Fibroblast of skin of right quadriceps (primary cell): ENCODE measurements around the gene ABLIM1.

Experiments used
- DNase-seq: peaks from one replicate; pipeline ENCODE4 v3.0.0-alpha.2; 2013

Gene ABLIM1

DNA sequence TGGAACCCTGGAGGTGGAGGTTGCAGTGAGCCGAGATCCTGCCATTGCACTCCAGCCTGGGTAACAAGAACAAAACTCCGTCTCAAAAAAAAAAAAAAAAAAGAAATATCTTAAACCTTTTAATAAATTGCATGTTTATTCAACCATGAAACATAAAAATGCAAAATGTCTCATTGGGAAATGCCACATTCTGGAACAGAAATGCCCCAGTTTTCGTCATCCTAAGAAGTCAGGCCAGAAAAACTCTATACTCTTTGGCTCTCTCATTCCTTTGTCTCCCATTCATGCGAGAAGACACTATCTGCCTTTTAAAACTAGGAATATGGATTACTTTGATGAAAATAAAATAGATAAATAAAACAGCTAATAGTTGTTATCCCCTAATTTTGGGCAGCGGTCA is 21.5 kb upstream of the ABLIM1 start:
- no peak for DNase-seq

DNA sequence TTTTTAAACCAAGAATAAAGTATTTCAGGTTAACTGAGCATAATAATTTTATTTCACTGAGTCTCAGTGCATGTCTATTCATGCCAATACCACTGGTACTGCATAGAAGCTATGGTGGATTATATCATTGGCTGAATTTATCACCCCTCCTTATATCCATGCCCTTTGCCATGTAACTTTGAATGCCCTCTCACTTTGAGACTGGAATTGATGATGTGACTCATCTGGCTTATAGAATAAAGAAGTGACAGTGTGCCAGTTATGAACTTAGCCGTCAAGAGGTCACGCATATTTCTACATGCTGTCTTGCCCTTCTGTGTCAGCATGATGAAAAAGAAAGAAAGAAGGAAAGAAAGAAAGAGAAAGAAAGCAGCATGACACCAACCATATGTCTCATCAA is 20.7 kb upstream of the ABLIM1 start:
- no peak for DNase-seq

DNA sequence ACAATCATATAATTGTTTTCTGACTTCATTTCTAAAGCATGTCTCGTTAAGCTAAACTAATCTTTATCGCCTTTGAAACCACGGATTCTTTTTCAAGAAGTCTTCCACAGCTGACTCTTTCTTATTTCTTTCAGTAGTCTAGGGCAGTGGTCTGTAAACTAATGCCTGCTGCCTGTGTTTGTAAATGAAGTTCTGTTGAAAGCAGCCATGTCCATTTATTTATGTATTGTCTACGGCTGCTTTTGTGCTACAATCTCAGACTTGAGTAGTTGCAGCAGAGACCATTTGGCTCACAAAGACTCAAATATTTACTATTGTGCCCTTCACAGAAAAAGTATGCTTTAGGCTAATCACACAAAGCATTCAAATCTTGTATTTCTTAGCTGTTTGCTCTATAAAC is 20.3 kb upstream of the ABLIM1 start:
- no peak for DNase-seq

DNA sequence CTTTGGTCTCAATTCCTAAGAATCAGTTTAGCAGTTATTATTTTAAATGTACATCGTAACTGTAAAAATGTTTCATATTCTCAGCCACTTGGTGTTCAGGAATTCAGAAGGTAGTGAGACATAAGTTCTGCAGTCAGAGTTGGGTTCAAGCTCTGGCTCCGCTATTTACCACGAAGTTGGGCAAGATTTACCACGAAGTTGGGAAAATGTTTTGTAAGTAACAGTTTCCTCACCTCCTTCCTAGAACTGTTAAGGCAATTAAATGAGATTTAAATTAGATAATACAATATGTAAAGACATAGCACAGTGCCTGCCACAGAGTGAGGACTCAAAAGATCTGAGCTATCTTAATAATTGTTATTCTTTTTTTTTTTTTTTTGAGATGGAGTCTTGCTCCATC is 16.3 kb upstream of the ABLIM1 start:
- DNase-seq, result no peak

DNA sequence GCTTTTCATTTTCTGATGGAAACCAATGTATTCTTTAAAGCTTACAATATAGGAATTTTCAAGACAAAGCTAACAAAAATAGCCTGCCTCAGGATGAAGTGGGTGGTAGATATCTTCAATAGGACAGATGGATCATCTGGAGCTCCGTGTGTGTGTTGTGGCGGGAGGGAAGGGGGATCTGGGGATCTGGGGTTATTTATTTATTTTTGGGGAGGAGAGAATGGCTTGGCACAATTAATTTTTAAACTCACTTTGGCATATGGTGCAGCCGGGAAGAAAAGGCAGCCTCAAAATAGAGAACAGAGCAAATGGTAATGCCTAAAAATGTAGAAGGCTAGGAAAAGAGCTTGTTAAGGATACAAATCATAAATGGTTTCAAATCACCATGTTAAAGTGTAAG is 11.6 kb upstream of the ABLIM1 start:
- no peak for DNase-seq

DNA sequence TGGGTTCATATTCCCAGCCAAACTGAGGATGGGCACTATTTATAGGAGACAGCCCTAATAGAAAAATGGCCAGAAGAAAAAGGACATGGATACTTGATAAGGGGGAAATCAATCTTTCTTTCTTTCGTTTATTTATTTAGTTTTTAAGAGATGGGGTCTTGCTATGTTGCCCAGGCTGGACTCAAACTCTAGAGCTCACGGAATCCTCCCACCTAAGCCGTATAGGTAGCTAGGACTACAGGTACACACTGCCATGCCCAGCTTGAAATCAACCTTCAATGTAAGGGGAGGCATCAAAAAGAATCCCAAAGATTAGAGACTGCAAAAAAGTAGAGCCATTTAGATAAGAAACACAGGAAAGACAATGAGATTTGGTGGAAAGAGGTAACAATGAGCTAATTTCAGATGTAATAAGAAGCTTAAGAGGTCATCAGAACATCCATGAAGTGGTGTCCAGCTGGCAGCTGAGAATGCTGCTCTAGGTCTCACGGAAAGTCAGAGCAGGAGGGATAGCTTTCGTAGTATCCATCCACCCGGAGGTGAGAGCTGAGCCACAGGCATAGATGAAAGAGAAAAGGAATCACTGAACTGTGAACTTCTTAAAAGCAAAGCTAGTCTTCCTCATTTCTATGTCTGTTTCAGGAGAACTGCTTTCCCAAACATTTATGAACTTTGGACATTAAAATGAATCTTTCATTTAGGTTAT is 10.5 kb upstream of the ABLIM1 start:
- DNase-seq, result no peak

DNA sequence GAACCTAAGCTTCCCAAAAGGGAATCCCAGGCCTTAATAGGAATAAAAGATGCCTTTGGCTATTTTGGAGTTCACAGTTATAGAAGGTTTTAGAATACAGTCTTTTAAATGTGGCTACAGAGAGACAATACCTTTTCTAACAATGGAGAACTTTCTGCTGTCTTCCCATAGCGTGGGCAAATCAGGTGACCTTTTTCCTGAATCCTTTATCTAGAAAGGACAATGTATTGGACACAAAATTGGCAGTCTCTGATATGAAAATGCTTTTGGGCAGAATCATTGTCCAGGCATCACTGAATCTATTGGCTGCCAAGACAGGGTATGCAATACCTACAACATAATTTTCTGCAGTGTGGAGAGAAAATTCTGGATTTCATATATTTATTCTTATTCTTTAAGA is 7.8 kb upstream of the ABLIM1 start:
- DNase-seq, result no peak

DNA sequence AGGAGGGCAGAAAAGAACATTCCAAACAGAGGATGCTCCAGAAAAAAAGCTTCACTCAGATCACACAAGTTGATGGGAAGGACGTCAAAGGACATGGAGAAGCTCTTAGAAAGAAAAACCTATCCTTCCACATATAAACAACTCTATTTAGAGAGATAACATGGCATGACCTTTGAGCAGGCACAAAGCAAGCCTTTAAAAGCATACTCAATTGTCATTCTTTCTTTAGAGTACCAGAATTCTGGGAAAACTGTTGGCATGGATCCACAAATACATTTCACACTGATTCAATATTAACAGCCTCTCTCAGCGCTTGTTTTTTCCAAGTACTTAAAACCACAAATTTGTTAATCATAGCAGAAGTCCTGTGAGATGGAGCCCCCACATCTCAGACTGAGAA is 7.3 kb upstream of the ABLIM1 start:
- no peak for DNase-seq

DNA sequence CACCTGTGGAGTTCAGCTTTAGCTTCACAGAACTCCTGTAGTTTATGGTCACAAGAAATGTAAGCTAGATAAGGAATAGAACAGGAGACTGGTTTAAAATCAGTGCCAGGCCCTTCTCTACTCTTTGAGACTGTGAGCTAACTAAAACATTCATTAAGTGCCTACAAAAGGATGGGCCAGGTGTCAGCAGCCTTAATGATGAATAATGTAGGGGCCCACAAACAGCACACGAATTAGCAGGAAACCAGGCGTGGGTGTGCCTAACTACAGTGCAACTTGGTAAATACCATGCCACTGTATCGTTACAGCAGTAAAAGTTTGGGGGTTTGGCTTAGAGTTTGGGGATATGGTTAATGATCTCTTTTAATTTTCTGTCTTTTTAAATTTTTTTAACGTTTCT is 6.1 kb upstream of the ABLIM1 start:
- DNase-seq, result no peak

DNA sequence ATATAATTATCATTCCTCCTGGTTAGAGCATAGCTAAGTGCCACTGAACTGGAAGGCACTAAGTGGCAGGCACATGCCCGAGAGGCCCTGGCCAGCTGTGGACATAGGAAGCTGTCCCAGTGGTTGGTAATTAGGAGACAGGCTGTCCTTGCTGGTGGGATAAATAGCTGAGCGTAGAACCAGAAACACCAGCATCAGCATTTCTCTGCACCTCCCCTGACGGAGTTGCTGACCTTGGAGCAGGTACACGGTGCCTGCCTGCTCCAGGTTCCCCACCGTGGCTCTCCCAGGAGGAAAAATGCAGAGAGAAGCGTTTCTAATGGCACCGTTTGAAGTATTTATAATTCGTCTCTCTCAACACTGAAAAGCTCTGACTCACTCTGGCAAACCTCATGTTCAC is 5.6 kb upstream of the ABLIM1 start:
- DNase-seq, result no peak

DNA sequence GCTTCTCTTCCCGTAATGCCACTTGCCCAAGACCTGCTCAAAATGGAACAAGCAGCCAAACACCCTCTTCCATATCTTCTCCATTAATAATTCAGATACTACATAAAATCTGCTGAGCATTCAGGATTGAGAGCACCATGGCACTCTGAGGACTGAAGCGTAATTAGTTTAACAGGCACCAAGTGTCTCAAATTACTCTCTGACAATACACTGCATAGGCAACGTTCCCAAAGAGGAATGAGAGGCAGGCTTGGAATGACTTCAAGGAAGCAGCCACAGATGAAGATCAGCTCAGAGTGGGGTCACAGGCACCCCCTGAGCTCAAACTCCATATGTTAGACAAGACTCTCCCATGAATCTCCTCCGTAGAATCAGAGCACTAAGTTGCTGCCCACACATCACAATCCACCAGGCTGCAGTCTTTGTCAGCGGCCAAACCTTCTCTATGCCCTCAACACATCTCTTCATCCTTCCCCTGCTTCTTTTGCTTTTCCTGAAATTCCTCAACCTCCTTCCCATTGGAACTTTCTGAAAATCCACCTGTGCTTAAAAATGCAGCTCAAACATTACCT is 4.7 kb upstream of the ABLIM1 start:
- DNase-seq, result no peak

DNA sequence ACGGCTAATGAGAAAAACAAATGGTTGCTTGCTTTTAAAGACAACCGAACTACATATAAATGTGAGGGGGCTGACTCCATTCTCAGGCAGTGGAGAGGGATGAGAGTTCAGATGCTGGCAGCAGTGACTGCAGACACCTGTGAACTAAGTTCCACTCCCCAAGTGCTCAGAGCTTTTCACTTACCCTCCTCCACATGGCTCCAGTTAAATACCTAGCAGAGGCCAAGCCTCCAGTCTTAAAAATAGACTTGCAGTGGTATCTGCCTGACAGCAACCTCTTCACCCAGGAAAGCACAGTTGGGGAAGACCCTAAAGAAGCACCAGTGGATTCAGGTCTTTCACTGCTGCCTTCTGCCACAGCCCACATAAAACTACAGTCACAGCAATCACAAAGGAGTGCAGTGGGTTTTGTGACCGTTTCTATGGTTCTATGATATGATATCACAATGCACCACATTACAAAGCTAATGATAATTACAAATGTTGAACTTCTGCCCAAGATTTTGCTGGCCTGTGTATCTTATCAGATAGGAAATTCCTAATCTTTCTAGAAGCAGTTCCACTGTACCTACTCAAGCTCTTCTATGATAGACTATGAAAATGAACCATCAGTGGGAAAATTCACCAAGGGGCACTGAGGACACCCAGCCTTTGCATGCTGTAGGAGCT is 3.3 kb upstream of the ABLIM1 start:
- no peak for DNase-seq

DNA sequence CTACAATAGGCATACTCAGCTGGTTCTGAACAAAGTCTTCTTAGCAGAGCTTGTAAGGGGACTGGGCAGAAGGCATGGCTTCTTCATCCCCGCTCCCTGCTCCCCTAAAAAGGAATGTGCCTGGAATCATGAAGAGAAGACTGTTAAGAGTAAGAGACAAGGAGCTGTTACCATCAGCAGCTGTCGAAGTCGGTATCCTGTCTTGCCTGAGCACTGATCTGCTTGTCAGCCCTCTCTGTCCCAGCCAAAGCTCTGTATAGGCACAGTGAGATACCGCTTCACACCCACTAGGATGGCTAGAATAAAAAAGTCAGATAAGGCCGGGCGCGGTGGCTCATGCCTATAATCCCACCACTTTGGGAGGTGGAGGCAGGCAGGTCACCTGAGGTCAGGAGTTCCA is 2.4 kb downstream of the ABLIM1 start:
- DNase-seq, result no peak

DNA sequence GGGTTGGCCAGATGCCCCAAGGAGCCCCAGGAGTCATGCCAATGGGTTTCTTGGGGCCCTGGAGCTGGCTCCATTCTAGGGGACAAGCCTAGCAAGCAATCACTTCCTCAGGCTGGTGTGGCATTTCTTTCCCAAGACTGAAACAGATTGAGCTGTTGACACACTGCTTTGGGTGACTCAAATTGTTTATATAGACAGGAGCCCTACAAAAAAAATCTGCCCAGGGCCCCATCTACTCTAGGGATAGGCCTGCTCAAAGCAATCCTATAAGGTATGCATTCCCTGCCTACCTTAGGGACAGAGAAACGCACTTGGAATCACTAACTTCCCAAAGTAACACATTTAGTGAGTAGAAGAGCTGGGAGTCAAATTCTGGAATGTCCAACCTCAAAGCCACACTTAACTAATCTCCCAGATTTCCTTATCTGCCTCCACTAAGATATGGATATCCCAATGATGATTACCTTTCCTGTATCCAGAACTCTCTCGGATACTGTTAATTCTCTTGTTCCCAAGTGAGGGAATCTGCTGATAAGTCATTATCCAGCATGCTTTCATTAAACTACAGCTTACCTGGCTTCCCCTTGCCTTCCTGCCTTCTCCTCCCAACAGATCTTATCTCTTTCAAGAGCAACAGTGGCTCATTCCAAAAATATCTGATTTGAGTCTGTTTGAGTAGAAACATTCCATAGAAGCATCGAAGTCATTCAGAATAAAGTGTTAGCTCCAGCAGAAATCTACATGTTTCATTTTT is 3.1 kb downstream of the ABLIM1 start:
- no peak for DNase-seq

DNA sequence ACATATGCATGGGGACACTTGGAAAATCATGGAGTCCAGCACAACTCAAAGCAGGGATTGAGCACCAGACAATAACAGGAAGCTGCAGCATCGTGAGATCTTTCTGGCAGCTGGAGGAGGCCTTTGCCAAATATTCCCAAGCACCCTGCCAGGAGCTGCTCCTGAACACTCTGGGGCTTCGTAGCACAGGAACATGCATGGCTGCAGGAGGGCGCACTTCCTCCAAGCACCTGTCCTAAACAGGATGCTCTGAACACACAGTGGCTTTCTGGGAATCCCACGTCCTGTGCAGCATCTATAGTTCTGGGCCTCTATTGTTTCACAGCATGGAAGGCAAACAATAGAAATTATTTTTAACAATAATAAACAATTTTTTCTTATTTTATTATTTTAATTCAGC is 4.1 kb downstream of the ABLIM1 start:
- no peak for DNase-seq

DNA sequence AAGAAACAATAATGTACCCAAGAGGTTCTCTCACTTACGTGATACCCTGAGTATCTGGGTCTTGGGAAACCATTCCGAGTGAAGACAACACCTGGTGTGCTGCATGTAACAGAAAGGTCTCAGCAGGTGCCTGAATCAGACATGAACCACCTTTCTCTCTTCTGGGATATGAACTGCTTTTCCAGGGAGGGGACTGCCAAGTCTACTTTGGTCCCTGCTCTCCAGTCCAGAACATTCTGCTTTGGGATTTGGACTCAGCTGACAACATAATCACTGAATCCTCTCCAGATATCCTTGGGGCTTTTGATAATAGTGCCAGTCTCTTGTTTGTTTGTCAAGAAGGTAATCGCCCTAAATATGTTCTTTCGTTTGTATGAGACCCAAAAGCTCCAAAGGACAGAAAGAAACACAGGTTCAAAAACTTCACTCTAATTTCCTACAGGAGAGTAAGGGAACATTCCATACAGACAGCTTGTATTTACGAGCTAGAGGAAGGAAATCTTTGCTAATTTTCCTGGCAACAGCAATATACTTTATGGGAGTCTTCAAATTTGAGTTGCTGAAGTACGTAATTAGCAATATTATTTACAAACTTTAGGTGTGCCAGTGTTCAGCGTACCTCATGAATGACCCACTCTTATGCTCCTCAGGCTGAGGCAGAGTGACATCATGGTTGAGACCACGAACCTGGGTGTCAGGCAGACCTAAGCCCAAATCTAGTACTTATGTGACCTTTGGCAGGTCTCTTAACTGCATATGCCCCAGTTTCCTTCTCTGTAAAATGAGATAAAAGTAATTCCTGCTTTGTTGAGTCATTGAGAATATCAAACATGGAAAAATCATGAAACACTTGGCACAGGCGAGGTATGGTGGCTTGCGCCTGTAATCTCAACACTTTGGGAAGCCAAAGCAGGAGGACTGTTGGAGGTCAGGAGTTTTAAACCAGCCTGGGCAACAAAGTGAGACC is 5.4 kb downstream of the ABLIM1 start:
- no peak for DNase-seq

DNA sequence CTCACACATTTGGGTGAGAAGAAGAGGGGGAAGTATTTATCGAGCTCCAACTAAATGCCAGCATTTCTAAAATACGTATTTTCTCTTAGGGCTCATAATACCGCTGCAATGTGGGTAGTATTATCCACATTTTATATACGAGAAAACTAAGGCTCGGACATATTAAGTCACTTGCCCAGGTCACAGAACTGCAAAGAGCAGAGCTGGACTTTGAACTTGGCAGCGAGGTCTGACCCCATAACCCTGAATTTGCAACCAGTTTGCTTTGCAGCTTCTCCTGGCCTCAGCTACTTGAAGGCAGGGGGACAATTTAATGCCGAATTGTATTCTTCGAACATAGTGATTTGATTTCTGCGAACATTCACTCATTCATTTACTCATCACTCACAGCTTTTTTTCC is 7.2 kb downstream of the ABLIM1 start:
- no peak for DNase-seq

DNA sequence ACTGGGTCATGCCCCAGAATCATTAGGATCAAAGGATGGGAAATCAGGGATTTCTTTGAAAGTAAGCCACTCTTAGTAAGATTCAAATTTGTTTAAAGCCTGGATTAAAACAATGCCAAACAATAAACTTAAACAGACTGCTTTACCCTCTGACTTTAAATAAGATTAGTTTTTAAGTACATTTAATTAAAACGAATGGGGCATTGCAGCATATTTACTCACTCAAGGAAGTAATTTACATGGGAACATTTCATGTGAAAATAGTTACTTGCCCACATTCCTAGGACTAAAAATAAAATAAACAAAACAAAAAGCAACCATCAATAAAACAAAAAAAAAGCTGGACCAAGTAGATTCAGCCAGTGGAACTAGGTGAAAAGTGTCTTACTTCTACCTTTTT is 7.8 kb downstream of the ABLIM1 start:
- DNase-seq, result no peak

DNA sequence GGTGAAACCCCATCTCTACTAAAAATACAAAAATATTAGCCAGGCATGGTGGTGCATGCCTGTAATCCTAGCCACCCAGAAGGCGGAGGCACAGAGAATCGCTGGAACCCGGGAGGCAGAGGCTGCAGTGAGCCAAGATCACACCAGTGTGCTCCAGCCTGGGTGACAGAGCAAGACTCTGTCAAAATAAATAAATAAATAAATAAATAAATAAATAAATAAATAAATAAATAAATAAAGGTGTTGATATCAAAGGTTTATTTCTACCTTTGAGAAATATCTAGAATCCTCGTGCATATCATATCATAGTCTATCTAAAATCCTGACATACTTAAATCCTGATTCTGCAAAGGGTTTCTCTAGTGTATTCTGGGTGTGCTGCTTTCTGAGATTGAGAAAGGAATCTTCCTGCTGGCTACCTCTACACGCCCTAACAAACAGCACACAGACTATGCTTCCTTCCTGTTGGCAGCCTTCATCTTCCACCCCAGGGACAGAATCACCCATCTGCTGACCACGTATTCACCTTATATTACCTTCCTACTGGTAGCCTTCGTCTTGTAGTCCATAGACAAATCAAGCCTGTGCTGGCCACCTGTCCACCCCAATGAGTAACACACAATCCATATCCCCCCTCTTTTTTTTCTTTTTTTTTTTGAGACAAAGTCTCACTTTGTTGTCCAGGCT is 8.7 kb downstream of the ABLIM1 start:
- DNase-seq, result no peak

DNA sequence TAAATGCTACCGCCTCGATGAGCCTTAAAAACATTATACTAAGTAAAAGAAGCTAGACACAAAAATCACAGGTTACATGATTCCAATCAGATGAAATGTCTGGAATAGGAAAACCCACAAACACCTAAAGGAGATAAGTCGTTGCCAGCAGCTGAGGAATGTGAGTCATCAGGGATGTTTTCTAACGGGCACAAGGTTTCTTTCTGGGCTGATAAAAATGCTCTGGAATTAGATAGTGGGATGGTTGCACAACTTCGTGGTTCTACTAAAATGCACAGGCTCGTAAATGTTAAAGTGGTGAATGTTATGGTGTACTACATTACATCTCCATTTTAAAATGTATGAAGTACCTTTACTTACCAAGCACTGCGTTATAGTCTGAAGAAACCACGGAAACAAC is 9.7 kb downstream of the ABLIM1 start:
- peak; percentile 88 for DNase-seq

DNA sequence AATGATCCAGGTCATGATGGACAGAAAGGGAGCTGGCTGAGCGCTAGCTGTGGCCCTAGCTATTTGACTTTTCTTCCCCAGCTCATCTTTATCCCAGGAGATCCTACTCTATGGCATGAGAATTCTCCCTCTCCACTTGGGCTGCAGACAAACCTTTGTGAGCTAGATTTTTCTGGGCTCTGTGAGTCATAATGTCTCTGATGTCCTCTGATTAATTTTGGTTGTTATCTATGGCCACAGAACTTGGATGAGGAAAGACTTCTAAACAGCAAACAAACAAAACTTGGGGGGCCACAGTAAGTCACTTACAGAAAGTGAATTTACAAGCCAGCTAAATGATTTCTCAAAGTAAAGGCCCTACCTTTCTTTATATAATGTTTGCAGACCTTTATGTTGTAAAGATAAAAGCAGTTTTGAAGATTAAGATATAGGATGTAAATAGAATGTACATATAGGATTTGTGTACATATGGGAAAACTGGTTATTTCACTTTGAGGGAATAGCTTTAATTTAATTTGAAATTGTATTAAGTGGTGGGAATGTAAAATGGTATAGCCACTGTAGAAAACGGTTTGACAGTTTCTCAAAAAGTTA is 10.4 kb downstream of the ABLIM1 start:
- DNase-seq, result peak; percentile 18

DNA sequence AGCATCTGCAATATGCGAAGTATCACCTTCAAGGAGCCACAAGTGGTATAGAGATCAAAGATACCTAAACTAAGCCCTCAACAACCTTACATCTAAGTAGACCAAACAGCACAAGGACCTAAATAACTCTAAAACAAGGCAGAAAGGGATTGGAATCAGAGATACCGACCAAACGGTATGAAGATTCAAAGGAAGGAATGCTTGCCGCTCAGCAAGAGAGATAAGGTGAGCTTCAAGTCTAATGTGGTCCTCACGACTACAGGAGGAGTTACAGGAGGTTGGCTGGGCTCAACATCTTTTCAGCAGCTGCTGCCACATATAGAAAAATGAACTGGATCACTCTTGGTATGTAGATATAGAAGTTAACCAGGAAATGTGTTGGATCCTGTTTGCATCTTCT is 11.6 kb downstream of the ABLIM1 start:
- no peak for DNase-seq
